Measurements from ENCODE around the gene EFHC2.

Gene EFHC2, protein sequence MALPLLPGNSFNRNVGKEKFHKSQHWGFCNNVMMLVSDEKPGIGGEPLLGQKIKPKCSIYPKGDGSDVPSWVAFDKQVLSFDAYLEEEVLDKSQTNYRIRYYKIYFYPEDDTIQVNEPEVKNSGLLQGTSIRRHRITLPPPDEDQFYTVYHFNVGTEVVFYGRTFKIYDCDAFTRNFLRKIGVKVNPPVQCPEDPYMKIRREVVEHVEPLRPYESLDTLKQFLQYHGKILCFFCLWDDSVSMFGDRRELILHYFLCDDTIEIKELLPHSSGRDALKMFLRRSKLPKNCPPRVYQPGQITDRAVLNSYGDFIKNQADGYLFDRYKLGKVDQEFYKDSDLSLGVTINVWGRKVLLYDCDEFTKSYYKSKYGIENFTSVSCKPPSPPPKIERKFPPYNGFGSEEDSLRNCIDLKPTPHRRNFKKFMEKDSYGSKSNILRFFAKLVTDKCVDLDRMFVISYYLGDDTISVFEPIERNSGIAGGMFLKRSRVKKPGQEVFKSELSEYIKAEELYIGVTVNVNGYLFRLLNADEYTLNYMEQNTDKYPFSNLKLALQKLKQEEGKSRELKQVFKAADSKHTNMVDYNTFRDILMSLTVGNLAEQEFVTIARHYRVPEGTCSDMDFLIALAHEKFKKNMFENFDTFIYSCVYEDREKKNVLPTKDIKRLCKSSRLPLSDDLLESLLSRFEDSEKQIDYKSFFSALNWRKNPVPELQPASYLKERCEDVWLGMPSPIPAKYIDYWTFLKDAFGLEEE

DNA sequence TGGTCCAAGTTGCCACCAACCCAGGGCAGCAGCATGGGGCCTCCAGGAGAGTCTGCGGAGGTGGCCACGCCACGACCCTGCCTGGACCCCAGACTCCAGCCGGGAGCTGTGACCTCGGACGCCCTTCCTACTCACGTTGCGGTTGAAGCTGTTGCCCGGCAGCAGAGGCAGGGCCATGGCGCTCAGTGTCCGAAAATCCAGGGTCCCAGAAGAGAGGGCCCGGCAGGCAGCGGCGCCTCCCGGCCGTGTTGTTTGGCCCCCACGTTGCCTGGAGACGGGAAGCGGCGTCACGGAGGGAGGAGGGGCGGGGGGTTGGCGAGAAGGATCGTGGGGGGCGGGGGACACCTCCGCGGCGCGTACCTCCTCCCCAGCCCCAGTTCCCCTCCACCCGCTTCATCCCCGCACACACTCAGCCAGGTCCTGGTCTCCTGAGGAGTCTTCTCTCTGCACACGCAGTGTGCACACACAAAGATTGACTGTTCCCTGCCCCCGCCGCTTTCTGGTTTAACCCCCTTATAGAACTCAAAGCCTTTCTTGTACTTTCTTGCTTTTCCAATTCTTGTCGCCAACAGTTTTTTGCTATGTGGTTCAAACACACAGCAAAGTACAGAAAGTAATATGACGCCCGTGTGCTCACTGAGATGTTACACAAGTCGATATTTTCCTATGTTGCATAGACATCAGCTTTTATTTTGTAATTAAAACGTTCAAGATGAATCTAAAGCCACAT is at the start of gene EFHC2:
EFHC2 (minus strand) TSS at position 261 of the 730 bp plus-strand sequence; CDS start at position 177, 84 bp downstream.
- peak; percentile 21 for DNase-seq (ENCODE audit: low read depth)

DNA sequence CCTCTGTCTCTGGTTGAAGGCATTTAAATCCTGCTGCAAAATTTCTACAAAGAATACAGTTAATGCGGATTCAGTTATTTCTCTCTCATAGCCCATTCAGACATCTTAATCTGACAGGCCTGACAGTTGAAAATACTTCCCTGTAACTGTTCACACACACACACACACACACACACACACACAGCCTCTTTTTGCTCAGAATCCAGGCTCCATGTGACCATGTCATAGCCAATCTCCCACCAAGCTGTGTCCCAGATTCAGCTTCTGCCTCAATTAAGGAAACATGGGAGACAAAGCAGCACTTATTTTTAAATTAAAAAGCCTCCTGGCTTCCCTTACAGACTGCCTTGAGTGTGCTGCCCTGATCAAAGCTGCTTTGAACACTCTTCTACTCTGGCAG is 49.3 kb upstream of the EFHC2 start:
- no peak for DNase-seq (ENCODE audit: low read depth)

DNA sequence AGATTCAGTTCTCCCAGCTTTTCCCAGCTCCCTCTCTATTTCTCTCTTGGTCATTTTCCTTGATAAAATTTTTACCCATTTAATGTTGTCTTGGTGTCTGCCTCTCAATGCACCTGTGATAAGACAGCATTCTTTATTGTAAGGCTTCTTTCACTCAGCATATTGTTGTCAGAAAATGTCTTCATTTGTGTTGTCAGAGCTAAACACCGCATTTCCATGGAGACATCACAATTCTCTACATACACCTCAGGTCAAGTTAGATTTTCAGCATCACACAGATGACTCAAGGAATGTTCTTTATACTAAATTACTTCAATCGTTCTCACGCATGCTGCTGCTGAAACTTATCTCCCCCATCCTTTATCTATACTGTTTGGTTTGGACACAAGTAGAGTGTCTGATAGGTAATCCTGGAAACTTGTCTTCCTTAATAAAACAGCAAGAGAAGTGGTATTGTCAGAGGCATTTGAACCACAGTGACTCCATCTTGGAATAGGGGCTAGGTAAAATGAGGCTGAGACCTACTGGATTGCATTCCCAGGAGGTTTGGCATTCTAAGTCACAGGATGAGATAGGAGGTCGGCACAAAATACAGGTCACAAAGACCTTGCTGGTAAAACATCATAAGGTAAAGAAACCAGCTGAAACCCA is 41.3 kb upstream of the EFHC2 start:
- DNase-seq (ENCODE audit: low read depth), result no peak

DNA sequence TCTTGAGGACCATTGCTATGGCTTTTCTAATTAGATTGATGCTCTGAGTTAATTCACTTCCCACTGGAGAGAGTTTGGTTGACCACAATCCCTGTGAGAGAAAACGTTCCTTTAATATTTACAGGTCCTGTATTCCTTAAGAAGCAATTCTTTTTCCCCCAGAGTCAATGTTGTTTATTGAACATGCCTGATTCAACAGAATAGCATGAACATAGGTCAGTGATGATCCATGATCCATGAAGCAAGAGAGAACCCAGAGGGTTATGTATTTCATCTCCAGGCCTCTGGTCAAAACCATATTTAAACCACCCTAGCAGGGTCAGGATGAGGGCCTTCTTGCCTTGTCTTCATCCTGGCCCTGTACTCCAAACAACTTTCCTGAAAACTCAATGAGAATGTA is 39.4 kb upstream of the EFHC2 start:
- DNase-seq (ENCODE audit: low read depth), result no peak

DNA sequence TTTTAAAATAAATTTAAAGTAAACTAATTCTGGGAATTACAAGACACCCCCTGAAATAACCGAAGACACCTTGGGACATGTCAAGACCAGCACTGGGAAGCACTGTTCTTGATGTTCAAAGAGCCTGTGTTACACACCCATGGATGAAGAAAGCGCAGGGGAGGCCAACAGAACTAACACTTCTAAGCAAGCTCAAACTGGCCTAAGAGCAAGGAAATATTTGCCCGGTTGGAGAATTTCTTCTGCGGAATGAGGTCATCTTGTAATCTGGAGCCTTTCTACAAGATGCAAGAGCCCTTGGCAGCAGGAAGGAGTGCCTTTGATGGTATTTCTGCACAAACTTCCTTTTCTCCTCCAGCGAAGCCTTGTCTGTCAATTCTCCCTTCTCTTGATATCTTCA is 9.3 kb upstream of the EFHC2 start:
- no peak for DNase-seq (ENCODE audit: low read depth)

DNA sequence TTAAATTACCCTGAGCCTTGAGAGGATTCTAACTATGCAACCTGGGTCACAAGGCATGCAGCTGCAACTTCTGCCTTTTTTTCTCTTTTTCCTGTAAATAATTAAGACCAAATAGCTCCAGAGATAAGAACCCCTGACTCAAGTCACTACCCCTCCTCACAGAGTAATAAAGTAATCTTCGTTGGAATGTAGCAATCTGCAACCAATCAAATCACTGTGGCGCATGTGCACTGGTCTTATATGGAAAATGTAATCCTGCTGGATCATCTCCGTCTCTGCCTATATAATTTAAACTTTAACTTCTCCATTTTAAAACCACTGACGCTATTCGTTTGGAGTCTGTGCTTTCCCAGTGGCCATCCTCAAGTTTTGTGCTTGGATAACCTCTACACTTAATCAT is 6.1 kb upstream of the EFHC2 start:
- DNase-seq (ENCODE audit: low read depth), result no peak

DNA sequence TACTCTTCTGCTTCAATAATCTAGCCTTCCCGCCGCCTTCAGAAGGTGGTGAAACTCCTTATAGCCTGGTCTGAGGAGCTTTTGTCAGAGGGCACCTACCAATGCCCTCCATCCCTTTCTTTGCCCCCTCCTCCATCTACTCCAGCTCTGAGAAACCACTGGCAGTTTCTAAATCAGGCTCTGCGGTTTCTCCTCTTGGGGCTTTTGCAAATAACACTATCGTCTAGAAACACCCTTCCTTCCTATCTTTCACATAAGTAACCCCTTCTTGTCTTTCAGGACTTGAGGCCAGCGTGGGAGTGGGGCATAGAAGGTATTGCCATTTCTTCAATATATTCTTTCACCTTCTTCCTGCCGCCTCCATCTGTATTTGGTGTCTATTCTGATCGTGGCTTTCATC is 1.2 kb upstream of the EFHC2 start:
- DNase-seq (ENCODE audit: low read depth), result no peak

DNA sequence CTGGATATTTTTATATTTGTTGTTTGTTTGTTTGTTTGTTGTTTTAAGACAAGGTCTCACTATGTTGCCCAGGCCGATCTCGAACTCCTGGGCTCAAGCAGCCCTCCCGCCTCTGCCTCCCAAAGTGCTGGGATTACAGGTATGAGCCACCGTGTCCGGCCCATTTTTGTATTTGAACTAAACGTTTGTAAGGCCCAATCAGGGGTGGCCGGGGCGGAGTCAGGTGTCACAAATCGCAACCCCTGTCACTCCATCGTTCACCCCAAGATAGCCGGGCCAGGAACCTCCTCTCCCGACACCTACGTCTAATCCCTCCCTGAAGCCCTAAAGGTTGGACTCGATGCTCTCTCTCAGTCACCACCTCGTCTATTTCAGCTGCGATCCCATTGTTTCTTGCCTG is 722 bp upstream of the EFHC2 start:
- peak; percentile 25 for DNase-seq (ENCODE audit: low read depth)

DNA sequence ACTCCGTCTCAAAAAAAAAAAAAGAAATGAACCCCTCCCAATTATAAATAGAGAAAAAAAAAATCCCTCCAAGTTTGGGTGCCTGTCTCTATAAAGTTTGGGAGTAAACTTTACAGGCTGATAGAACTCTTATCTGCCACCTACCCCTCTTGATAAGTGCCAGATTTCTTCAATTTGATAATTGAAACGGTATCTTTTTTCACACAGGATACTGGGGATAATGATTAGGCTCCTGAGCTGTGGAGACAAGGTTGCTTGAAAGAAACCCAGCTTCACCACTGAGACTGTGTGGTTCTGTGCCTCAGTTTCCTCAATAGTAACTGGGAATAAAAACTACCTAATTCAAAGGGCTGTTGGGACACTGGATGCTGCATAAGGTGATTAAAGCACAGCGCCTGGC is 606 bp downstream of the EFHC2 start:
- no peak for DNase-seq (ENCODE audit: low read depth)

DNA sequence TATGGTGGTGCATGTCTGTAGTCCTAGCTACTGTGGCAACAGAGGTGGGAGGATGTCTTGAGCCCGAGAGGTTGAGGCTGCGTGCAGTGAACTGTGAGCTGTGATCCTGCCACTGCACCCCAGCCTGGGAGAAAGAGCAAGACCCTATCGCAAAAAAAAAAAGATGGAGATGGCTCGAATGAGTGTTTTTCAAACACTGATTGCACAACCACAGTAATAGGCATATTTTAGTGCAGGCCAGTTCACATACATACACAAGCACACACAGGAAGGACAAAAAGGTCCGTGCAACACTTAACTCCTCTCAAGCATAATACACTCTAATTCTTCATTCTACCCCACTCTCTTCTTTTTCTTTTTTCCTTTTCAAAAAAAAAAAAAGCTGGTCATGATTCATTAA is 5.1 kb downstream of the EFHC2 start:
- no peak for DNase-seq (ENCODE audit: low read depth)

DNA sequence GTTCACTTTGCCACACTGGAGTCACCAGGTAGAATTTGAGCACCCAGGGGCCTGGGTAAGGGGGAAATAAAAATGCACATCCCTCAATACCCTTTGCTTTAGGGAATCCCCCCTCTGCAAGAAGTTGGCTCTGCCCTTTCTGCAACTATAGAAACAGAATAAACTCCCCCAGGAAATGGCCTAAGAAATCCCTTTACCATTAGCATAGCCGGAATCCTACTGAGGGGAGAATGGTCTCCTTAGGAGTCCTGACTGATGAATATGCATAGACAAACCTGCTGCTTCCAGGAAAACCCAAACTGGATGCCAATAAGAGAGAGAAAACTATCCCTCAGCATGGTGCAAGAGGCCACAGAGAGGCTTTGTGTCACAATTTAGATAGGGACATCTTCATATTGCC is 11.0 kb downstream of the EFHC2 start:
- no peak for DNase-seq (ENCODE audit: low read depth)

DNA sequence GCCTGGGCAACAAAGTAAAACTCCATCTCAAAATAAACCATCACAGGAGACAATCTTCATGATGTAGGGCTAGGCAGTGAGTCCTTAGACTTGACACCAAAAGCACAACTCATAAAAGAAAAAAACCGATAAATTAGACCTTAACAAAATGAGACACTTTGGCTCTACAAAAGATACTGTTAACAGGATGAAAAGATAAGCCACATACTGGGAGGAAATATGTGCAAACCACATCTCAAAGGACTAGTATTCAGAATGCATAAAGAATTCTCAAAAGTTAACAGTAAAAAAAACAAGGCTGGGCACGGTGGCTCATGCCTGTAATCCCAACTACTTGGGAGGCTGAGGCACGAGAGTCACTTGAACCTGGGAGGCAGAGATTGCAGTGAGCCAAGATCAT is 13.2 kb downstream of the EFHC2 start:
- DNase-seq (ENCODE audit: low read depth), result no peak

DNA sequence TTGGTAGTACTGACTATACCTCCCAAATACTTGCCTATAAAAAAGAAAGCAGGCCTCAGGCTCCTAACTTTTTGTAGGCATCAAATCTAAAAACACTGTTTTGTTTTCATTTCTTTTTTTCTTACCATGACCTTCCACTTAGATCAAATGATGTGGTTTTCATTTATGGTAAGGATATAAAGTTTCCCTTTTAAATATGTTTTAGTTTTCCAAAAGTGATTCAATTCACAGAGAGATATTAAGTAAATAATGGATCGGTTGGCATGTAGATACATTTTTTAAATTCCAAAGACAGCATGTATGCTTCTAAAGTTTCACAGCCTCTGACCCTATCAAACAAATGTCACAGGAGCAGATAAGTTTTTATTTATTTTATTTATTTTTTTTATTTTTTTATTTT is 23.9 kb downstream of the EFHC2 start:
- DNase-seq (ENCODE audit: low read depth), result no peak

DNA sequence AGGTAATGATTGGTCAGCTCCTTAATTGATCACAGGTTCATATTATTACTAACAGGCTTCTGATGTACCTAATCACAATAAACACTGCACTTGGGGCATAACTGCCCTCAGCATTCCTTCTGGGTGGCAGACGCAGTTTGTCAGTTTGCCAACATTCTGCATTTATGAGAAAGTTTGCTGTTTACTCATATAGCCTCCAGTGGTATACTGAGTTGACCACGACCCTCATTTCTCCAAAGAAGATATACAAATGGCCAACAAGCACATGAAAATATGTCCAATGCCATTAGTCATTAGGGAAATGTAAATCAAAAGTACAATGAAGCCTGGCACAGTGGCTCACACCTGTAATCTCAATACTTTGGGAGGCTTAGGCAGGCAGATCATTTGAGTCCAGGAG is 26.3 kb downstream of the EFHC2 start:
- no peak for DNase-seq (ENCODE audit: low read depth)

DNA sequence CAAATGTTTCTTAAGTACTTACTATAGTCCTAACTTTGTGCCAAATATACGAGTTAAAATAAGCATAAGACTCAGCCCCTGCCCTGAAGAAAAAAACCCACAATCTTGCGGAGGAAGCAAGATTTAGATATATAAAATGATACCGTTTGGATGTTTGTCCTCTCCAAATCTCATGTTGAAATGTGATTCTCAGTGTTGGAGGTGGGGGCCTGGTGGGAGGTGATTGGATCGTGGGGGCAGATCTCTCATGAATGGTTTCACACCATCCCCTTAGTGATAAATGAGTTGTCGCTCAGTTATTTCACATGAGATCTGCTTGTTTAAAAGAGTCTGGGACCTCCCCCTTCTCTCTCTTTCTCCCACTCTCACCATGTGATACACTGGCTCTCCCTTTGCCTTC is 28.7 kb downstream of the EFHC2 start:
- DNase-seq (ENCODE audit: low read depth), result no peak

DNA sequence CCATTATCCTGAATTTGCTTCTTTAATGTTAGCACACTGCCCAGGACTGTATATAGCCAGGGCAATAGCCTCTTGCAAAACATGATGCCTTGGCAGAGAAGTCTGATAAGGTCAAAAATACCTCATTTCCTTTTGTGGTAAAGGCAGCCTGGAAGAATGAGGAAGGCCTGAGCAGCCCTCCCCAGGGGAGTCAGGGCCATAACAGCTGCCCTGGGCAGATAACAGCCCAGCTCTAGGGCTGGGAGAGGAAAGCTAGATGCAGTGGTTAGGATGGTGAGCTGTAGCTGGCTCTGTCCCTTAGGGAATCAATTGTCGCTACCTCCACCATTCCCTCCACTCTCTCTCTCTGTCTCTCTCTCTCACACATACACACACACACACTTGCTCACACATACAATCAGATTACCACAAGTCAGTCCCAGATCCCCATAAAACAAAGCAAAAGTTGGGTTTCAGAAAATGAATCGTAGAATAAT is 29.2 kb downstream of the EFHC2 start:
- DNase-seq (ENCODE audit: low read depth), result no peak

DNA sequence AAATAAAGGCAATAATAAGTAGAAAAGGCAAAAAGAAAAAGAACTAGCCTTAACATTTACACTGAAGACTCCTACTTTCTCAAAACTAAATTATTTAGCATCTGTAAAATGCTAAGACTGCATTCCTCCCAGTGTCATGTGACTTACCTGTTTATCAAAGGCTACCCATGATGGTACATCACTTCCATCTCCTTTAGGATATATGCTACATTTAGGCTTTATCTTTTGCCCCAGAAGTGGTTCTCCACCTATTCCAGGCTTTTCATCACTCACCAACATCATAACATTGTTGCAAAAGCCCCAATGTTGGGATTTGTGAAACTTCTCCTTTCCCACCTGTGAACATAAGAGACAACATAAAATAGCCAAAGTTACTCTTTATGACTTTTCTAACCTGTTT is 31.1 kb downstream of the EFHC2 start:
- DNase-seq (ENCODE audit: low read depth), result no peak

DNA sequence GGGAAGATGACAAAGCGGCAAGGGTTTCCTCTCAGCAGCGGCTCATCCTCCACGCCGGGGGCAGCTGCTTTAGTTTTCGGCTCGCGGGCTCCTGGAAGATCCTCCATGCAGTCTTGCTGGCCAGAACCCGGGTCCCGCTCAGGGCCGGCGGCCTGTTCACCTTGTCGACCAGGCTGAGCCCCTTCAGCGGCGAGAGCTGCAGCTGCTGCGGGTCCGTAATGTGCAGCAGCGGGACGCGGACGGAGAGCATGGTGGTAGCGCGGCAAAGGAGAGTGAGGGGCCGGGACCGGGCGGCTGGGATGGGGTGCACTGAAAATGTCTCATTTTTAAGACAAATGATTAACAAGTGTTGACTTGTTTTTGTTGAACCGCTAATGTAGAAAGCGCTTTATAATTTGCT is 33.2 kb downstream of the EFHC2 start:
- DNase-seq (ENCODE audit: low read depth), result no peak

DNA sequence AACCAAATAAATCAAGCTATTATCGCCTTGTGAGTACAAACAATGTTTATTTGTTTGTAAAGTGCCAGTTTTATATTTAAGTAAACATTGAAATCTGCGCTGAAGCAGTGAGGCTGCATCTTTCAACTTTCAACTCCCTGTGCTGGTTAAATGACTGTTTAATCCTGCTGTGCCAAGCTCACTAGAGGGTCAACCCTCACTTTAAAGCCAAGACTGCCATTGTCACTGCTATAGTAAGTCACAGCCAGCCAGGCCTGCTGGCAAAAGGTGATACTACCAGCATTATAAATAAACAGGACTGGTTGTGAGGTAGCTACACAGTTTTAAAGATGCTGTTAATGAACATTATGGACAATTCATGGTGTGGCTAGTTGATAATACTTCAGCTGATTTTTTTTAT is 34.6 kb downstream of the EFHC2 start:
- DNase-seq (ENCODE audit: low read depth), result no peak

DNA sequence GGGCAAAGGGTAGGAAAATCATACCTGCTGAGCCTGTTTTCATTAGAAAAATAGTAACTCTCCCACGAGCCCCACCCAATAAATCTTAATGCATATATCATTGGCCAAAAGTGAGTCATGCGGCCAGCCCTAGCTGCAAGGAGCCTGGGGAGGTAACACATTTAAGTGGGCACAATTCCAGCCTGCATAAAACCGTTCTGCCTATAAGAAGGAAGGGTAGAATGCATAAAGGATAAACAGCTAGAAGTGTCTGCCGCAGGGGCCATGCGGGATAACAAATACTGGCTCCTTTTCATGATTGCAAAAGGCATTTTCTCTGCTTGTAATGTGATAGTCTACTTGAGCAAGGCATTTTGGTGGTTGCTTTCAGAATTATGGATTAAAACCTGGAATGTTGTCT is 37.1 kb downstream of the EFHC2 start:
- DNase-seq (ENCODE audit: low read depth), result no peak

DNA sequence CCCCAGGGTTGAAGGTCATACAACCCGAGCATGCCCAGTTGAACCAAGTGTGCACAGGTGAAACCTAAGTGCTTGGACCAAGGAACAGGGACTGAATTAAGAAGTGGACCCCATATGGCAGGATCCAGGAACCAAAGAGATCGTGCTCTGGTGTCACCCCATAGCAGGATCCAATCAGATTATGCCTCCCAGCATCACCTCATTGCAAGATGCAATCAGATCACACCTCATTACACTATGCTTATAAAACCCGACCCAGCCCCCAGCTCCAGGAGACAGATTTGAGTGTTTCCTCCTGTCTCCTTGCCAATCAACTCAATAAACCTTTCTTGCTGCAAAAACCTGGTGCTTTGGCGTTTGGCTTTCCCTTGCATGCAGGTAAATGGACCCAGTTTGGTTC is 37.6 kb downstream of the EFHC2 start:
- DNase-seq (ENCODE audit: low read depth), result no peak

DNA sequence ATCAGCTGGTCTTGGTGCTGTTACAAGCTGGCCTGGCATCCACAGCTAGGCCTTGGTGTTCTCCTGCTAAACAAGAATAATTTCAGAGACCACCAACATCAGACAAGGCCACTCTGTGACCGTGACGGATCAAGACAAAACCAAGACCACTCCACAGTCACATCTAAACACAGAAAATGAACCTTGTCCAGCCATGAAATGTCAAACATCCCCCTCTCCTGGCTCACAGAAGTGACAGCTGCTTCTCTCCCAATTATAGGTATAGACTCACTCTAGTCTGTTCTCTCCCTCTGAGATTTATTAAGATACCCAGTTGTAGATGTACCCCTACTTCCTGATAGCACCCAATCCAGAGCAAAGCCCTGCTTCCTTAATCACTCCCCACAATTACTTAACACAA is 40.4 kb downstream of the EFHC2 start:
- no peak for DNase-seq (ENCODE audit: low read depth)
